GM18520 (cell line): Measurements from ENCODE around the gene RXRB.
A peak's percentile ranks its signal among the peaks of the same experiment; 100 is the strongest.

Source experiments
- ATAC-seq: cut with Tn5 transposase; IDR thresholded peaks from one replicate; pipeline ENCODE4 v1.9.1; 2021; ENCODE audit not compliant: unreplicated experiment

Gene RXRB

DNA sequence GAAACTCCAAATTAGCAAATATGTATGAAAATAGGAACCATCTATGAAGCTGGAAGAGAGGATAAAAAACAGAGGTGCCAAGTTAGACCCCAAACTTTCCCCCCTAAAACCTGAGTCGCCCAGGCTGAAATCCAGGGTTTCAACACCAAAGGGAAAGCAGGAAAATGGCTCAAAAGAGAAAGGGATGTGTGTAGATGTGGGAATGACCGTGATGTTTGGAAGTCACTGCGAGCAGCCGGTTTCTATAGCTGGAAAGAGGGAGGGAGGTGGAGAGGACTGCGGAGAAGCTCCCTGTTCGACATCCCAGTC is 12.3 kb upstream of the RXRB start:
- no peak for ATAC-seq

DNA sequence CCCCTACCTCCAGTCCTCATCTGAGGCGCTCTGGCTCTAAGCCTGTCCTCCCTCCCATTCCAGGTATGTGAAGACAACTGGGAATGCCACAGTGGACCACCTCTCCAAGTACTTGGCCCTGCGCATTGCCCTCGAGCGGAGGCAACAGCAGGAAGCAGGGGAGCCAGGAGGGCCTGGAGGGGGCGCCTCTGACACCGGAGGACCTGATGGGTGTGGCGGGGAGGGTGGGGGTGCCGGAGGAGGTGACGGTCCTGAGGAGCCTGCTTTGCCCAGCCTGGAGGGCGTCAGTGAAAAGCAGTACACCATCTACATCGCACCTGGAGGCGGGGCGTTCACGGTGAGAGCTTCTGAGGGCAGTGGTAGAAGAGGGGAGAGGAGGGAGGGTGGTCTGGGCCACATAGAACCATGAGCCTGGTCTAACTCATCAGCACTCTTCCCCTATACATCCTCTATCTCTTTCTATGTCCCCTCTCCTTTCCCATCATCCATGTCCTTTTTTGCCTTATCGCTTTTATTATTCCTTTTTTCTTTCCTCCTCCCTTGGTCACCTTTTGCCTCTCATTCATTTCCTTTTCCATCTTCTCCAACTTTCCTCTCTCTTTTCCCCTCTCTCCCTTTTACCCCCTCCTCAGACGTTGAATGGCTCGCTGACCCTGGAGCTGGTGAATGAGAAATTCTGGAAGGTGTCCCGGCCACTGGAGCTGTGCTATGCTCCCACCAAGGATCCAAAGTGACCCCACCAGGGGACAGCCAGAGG is 11.4 kb upstream of the RXRB start:
- no peak for ATAC-seq

DNA sequence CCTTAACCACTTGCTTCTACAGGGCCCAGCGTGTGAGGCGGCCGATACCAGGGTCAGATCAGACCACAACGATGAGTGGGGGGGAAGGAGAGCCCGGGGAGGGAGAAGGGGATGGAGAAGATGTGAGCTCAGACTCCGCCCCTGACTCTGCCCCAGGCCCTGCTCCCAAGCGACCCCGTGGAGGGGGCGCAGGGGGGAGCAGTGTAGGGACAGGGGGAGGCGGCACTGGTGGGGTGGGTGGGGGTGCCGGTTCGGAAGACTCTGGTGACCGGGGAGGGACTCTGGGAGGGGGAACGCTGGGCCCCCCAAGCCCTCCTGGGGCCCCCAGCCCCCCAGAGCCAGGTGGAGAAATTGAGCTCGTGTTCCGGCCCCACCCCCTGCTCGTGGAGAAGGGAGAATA is 10.7 kb upstream of the RXRB start:
- no peak for ATAC-seq

DNA sequence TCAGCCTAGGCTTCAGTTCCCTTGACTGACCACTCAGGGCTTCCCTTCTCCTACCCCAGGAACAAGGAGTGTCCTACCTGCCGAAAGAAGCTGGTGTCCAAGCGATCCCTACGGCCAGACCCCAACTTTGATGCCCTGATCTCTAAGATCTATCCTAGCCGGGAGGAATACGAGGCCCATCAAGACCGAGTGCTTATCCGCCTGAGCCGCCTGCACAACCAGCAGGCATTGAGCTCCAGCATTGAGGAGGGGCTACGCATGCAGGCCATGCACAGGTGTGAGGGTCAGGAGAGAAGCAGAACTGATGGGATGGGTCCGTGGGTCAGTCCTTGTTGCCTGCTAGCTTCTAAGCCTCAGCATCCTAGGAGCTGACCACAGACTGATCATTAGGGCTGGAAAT is 9.4 kb upstream of the RXRB start:
- ATAC-seq, result no peak

DNA sequence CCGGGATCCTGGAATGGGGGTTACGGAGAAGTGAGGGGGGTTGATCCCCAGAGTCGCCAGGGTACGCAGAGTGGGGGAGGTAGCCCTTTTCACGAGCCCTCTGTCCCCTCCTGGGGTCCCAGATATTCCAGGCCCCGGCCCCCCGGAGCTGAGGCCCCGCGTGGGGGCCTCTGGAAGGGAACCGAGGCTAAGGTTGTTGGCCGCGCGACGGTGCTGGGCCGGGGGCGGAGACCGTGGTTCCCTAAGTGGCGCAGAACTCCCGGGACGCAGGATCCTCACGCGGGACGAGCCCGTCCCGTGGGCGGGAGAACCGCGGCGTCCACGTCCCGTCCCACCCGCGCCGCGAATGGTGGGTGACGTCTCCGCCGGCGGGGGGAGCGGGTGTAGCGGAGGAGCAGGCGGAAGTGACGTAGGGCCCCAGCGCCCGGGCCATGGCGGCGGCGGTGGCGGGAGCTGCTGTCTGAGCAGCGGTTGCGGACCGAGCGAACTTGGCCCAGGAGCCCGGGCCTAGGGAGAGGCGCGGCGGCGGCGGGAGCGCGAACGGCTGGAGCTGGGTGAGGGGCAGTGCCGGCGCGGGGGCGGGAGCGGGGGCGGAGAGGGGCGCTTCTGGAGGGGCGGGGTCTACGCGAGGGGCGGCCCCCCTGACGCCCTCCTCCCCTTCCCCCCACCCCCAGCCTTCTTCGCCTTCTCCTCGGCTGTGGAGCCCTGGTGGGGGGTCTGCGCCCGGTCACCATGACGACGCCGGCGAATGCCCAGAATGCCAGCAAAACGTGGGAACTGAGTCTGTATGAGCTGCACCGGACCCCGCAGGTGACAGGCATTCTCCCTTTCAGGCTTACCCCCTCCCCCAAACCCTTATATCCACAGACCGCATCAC is 7.9 kb upstream of the RXRB start, which contains the start of gene RING1:
RING1 (plus strand) TSS at position 410 of the 877 bp plus-strand sequence; CDS start at position 733, 323 bp downstream.
- ATAC-seq, result no peak

DNA sequence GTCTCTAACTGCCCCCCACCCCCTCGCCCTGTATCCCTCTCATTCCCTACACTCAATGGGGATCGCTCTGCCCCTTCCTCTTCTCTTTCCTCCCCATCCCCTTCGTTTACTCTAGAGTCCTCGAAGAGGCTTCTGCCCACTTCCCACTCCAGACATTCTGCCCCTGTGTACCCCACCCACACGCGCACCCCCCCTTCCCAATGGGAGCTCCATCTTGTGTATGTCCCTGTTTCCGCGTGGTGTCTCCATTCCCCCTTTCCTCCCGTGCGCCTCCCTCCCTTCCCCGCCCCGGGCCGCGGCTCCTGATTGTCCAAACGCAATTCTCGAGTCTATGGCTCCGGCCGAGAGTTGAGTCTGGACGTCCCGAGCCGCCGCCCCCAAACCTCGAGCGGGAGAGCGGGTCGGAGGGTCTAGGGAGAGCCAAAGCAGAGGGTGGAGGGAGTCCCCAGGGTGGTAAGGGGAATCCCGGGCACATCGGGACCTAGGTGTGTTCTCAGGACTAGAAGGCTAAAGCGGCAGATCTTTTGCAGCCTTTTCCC is 7.2 kb upstream of the RXRB start:
- no peak for ATAC-seq

DNA sequence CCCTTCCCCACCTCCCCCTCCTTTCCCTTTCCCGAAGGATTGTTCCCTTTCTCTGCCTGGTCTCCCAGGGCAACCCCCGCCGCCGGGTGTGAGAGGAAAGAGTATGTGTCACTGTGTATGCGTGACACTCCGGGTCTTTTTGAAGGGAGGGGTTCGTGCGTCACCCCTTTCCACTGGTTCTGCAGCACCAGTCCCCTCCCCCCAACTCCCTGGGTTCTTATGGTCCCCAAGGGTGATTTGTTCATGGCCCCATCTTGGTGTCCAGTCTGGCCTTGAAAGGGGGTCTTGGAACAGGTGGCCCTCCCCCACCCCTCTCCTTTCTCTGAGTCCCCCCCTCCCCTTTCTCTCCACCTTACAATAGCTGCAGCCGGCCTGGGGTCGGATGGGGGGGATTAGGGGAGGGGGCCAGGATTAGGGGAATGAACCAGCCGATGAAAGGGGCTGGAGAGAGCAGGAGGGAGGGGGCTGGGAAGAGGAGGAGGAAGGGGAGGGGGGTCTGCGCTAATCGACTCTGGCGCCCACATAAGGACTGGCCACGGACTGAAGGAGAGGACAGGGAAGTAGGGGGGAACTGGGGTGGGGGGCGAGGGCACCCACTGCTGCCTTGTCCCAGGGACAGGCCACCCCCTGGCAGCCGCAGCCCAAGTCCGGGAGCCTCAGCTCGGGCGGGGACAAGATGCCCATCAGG is 6.5 kb upstream of the RXRB start:
- no peak for ATAC-seq

DNA sequence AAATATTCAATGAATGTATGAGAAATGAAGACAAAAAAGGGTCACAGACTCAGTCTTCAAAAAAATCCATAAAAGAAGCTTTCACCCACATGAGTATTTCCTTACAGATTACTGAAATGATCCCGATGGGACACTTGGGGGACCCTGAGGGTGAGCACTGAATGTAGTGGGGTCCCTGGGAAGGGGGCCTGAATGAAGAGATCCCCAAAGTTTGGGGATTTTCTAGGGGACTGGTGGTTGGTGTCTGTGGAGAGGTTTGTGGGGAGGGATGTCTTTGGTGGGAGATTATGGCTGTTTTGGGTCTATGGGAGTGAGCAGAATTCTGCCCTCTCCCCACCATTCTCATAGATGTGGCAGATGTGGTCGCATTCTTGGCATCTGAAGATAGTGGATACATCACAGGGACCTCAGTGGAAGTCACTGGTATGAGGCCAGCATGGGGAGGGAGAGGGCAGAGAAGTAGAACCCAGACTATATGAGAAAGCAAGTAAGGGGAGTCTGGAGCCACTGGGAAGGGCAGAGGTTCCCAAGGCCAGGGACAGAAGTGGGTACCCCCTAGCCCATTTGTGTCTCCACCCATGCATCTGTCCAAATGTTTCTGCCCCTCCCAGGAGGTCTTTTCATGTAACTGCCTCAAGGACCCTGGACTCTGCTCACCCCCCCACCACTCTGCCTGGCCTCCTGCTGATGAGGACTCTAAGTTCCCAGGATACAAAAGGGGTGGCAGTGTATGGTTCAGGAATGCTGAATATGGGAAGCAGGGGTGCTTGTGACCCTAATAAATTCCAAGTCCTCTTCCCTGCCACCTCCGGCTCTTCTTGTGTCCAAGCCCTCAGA is 5.8 kb upstream of the RXRB start:
- ATAC-seq, result no peak

DNA sequence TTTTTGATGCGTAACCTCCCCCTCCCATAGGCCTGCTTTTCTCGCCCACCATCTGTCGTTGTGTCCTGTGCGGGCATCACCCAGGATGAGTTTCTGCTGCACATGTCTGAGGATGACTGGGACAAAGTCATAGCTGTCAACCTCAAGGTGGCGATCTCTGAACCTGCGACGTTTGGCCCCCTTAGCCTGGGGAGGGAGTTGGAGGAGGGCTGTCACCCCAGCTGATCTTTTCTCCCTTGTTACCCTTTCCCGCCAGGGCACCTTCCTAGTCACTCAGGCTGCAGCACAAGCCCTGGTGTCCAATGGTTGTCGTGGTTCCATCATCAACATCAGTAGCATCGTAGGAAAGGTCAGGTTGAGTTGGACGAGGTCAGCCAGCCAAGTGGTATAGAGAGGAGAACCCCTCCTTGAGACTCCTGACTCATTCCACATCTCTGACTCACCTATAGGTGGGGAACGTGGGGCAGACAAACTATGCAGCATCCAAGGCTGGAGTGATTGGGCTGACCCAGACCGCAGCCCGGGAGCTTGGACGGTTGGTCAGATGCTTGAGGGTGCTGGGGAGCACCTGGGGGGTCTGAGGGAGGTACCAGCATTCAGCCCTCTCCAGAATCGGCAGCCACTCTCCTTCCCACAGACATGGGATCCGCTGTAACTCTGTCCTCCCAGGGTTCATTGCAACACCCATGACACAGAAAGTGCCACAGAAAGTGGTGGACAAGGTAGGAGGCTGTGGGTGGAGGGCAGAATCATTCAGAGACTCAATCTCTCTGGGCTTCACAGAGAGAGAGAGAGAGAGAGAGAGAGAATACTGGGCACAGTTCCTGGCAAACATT is 4.9 kb upstream of the RXRB start:
- ATAC-seq, result no peak

DNA sequence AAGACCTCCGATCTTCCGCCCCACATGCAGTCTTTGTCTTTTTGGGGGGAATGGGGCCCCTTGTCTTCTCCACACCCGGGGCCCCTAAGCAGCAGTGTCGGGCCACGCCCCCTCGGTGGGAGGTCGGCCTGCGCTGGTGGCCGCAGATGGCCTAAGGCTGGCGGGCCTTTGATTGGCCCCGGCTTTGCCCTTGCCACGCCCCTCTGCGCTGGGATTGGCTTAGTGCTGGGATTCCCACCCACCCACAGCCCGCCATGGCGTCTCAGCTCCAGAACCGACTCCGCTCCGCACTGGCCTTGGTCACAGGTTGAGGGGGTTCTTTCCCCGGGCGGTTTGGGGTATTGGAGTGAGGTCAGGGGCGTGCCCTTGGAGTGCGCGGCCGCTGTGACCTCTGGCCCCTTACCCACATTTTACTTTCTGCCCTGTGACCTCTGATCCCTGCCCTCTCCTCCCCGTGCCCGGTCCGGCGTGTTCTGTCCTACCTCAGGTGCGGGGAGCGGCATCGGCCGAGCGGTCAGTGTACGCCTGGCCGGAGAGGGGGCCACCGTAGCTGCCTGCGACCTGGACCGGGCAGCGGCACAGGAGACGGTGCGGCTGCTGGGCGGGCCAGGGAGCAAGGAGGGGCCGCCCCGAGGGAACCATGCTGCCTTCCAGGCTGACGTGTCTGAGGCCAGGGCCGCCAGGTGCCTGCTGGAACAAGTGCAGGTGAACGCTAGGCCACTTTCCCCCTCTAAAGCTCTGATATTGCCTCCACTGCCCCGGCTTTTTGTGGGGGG is 4.1 kb upstream of the RXRB start, which contains the start of gene HSD17B8:
HSD17B8 (plus strand) TSS at position 241 of the 776 bp plus-strand sequence; CDS start at position 255, 14 bp downstream.
- peak; percentile 40 for ATAC-seq

DNA sequence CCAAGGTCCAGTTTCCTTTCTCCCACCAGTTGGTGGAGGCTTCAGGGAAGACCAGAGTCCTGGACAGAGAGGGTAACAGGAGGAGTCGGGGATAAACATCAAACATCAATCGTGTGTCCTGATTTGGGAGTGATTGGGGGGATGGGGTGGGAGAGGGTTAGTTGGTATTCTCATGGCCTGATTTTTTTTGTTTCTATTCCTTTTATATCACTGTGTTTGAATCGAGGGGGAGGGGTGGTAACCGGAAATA is 3.6 kb upstream of the RXRB start:
- ATAC-seq, result no peak

DNA sequence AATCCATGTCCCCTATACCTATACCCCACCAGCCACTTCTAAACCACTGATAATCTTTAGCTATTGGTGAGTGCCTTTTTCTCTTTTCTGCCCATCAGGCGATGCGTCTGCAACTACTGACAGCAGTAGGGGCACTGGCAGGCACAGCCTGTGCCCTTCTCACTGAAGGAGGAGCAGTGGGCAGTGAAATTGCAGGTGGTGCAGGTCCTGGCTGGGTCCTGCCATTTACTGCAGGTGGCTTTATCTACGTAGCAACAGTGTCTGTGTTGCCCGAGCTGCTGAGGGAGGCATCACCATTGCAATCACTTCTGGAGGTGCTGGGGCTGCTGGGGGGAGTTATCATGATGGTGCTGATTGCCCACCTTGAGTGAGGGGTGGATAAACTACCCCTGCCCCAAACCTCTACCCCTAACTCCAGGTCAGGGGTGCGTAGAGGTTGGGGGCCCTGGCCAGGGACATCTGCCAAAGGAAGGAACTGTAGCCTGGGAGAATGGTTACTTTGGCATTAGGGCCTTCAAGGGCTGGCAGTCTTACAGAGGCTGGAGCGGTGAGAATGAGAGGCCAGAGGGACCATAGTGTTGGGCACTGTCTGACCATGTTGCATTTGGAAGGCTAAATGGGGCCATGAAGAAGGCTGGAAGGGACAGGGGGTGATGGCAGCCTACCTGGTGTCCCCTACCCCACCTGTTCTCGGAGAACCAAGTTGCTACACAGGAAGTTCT is 3.1 kb upstream of the RXRB start:
- no peak for ATAC-seq

DNA sequence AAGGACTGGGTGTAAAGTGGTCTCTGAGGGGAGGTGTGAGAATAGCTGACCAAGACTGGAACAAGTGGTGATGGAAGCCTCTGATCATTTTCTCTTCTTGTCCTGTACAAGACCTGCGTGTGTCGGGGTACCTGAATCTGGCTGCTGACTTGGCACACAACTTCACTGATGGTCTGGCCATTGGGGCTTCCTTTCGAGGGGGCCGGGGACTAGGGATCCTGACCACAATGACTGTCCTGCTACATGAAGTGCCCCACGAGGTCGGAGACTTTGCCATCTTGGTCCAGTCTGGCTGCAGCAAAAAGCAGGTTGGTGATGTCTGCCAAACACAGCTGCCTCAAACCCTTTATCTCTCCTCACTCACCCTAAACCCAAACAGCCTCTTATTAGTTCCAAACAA is 2.3 kb upstream of the RXRB start:
- ATAC-seq, result no peak

DNA sequence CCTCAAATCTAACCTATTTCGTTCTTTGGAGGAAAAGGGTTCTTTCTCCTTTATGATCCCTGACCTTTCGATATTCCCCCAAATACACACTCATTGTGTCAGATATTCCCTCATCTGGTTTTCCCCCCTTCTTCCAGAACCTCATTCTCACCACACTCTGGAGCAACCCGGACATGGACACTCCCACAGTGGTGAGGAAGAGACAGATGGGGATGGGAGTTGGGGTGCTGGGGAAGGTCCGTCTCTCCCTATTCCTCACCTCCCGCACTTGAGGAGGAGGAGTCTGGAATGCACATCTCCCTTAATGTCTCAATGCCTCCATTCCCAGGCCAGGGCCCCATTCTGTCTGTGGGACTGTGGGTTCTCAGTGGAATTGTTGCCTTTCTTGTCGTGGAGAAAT is 1.5 kb upstream of the RXRB start:
- ATAC-seq, result no peak

DNA sequence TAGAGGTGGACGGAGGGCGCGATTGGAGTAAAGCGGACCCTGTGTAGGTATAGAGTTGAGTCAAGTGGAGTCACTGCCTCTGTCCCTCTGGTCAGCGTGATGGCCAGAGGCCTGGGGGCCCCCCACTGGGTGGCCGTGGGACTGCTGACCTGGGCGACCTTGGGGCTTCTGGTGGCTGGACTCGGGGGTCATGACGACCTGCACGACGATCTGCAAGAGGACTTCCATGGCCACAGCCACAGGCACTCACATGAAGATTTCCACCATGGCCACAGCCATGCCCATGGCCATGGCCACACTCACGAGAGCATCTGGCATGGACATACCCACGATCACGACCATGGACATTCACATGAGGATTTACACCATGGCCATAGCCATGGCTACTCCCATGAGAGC is 681 bp upstream of the RXRB start:
- no peak for ATAC-seq

DNA sequence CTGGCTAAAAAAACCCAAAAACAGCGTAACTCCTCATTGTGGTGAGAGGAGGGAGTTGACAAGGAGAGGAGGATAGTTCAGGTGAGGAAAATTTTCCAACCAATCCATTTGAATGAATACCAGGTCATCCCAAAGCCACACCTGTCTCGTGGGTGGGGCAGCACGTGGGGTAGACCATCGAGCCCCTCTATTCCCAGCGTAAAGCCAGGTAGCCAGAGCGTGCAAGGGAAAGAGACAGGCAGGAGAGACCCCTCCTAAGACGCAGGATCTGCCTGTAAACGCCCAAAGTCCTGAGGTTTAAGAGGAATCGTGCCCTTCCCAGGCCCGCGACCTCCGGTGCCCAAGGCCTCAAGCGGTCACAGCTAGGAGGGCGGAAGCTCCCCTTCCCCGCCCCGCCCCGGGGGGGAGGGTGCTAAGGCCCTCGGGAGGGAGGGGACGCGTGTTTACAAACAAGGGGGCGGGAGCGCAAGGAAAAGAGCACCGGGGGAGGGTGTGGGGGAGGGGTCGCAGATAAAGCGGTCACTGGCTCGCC is 712 bp downstream of the RXRB start:
- peak; percentile 12 for ATAC-seq

DNA sequence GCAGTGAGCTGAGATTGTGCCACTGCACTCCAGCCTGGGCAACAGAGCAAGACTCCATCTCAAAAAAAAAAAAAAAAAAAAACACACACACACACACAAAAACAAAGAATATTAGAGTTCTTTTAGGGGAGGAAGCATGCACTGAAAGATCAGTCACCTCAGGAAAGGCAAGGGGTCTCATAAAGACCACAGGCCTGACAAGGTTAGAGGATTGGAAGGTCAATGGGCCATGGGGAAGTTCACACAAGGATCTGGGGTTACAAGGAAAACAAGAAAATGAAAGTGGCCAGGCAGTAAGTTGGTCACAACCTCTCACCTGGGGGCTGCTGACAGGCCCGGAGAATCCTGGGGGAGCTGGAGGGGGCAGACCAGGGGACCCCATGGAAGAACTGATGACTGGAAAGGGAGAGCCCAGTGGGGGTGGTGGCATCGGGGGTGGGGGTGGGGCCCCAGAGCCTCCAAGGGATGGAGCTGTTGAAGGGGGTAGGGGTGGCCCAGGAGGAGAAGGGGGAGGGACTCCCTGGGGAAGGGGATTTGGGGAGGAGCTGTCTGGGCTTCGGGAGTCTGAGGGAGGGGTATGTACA is 1.5 kb downstream of the RXRB start:
- ATAC-seq, result no peak
